Retina (tissue), 1 donor: ENCODE measurements around the gene BTN3A1.

Source experiments
- DNase-seq: peaks from one replicate; pipeline ENCODE4 v3.0.0-alpha.2; 2016

The BTN3A1 gene

DNA sequence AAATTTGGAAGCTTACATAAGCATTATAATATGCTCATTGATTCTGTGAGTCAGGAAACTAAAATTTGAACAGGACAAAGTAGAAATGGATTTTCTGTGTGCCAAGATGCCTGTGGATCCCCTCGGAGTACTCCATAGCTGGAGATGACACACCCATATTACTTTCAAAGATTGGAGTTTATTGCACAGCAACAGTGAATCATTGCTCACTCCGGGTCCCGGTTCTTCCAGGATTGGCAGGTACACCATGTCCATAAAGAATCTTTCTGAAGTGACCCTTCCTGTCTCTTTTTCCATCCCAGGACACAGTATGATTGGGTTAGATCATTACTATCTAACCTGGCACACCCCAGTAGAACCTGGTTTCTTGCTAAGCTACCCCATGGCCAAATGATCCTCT lies 21.8 kb upstream of the BTN3A1 start:
- no peak for DNase-seq

DNA sequence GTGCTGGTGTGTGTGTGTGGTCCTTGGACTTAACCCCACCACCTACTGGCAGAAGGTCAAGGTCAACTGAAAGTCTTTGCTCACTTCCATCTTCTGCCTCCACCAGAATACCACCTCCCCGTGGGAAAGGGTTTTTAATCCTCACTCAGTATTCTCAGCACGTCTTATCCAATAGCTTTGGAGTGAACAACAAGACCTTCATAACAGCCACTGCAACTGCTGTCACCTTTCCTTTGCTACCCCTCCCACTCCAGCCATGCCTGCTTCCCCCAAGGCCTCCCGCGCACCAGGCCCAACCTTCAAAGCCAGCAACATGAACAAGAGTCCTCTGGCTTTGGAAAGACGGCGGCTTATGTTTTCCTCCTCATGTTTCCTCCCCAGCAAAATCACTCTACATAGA lies 20.0 kb upstream of the BTN3A1 start:
- DNase-seq = peak; percentile 7

DNA sequence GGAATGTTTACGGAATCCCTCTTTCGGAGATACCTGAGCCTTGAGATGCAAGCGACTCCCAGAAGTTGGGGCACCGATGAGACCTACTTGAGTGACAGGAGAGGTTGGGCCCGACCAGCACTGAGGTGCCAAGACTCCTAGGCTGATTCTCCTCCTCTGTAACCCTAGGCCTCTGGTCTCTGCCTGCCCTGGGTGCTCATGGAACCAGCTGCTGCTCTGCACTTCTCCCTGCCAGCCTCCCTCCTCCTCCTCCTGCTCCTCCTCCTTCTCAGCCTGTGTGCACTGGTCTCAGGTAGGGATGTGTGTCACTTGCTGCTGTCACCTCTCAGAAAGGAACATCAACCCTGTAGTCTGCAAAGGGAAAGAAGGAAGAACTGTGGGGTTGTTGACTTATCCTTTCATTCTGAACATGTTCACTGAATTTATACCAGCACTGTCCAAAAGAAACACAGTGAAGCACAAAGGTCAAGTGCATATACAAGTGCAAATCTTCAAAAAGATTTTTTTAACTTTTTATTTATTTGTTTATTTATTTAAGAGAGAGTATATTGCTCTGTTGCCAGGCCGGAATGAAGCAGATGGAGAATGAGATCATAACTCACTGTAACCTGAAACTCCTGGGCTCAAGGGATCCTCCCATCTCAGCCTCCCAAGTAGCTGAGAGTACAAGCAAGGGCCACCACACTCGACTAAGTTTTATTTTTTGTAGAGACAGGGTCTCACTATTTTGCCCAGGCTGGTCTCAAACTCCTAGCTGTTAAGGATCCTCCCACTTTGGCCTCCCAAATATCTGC lies 18.3 kb upstream of the BTN3A1 start:
- peak; percentile 41 for DNase-seq

DNA sequence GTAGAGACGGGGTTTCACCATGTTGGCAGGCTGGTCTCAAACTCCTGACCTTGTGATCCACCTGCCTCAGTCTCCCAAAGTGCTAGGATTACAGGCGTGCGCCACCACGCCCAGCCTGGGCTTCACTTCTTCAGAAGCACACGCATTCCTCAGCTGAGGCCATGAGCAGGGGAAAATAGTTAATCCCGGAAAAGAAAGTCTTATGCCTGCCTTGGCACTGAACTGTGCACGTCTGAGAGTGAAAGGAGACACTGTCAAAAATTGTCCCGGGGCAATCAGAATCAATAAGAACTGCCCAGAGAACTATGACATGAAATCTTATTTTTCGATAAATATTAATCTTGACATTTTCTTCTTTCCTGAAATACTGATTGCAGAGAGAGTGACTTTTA lies 16.3 kb upstream of the BTN3A1 start:
- DNase-seq = no peak

DNA sequence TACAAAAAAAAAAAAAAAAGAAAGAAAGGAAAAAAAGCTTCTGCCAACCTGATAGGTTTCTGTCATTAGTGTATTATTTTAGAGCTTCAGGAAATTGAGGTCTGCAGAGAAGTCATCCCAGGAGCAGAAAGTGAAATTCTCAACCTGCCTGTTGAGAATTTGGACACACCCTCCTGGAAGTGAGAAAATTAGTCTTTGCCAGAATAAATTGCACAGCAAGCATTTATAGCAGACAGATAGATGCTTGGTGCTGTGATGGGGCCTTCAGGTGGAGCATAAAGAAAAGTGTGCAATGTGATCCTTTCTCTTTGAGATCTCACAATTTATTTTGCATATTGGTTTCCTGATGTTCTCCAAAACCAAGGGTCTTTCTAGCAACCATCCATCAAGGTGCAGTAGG lies 14.5 kb upstream of the BTN3A1 start:
- no peak for DNase-seq

DNA sequence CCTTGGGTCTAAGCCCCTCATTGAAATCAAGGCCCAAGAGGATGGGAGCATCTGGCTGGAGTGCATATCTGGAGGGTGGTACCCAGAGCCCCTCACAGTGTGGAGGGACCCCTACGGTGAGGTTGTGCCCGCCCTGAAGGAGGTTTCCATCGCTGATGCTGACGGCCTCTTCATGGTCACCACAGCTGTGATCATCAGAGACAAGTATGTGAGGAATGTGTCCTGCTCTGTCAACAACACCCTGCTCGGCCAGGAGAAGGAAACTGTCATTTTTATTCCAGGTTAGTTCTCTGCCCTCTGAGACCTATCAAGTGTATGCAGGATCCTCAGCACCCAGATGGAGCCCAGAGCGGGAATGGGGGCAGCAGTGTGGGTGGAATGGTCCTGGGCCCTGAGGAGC lies 14.1 kb upstream of the BTN3A1 start:
- no peak for DNase-seq

DNA sequence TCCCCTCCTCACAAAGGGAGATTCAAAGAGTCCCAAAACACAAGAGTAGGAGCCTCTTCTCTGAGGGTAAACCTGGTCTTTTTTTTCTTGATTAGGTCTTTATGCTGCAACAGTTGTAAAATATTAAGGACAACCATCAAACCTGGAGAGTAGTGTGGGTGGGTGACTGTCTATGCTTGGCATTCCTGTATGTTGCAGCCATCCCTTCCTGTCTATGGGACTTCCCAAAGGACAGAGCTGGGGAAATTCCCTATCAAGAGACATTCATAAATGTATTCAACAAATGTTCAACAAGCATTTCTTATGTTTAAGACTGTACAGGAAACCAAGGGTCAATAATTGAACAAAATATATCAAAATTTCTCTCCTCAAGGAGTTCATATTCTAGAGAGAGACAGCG lies 13.6 kb upstream of the BTN3A1 start:
- DNase-seq = no peak

DNA sequence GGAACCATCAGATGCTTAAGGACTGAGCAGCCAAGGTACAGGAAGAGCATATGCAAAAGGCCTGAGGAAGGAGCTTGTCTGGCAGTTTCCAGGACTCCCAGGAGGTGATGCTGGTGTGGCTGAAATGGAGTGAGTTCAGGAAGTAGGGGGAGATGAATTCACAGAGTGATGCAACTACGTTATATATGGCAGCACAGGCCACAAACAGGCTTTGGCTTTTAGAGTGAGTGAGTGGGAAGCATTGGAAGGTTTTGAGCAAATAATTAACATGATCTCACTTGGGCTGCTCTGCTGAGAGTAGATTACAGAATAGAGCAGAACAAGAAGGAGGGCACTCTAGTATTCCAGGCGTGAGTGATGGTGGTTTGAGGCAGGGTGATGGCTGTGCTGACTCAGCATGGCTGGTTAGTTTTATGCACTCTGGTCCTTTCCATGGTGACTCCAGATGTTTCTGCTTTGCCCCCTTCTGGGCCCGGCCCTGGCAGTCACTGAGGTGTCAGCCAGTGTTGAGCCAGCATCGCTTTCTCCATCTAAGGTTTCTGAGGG lies 12.7 kb upstream of the BTN3A1 start:
- DNase-seq = no peak

DNA sequence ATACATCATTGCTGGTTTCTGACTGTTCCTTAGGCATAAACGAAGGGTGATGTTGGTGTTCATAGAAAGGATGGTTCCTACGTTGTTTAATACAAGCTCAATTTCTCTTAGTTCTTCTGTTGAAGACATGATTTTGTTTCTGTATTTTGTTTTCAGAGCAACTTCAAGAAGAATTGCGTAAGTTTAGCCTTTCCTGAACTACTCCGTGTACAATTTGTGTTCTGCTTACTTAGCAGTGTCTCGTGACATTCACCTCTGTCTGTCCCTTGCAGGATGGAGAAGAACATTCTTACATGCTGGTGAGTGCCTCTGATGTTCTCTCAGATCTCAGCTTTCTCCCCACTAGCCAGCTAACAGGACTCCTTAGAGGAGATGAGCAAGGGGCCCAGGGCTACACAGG lies 11.5 kb upstream of the BTN3A1 start:
- DNase-seq = no peak

DNA sequence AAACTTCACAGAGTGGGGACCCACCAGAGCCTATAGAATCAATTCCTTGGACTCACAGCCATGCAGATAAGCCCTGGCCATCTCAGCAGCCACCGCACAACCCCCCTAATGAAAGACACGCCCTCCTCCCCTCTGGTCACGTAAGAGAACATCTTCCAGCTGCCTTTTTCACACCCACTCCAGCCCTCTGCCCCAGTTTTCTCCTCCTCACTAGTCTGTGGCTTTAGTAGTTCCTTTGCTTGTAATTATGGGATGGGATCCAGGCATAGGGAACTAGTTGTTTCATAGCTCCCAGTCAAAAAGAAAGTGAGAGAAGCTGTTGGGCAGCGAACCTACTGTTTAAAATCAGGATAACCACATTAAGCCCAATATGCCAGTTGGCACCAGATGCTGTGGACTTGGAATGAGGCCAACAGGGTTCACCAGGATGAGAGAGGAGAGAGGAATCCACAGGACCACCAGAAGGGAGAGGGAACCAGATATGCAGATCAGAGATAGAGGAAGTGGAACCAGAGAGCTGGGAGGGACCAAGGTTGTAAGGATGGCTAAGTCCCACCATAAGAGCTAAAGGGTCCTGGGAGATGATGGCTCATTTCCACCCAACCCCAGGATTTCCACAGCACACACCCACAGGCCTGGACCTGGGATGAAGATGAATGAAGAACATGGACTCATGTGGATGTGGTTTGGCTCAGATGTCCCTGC lies 9.0 kb upstream of the BTN3A1 start:
- no peak for DNase-seq

DNA sequence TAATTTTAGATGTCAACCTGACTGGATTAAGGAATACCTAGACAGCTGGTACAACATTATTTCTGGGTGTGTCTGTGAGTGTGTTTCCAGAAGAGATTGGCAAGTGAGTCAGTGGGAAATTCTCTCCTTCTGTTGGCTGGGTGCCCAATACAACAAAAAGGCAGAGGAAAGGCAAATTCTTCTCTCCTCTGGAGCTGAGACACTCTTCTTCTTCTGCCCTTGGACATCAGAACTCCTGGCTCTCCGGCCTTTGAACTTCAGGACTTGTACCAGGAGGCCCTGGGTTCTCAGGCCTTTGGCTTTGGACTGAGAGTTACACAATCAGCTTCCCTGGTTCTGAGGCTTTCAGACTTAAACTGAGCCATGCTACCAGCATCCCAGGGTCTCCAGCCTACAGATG lies 7.8 kb upstream of the BTN3A1 start:
- DNase-seq = no peak

DNA sequence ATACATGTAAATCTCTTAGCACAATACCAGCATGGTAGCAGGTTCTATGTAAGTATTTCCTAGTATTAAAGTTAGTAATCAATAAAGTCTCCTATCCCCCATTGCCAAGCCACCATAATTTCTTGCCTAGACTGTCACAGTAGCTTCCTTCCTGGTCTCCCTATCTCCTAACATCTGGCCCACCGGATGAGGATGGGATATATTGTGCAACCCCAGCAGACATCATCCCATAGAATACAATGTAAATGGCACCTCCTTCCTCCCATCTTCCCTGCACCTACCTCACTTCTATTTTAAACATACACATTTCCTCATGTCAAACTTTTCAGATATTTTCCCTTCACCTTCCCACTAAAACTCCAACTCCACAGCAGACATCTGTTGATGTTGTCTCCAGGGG lies 3.5 kb upstream of the BTN3A1 start:
- no peak for DNase-seq

DNA sequence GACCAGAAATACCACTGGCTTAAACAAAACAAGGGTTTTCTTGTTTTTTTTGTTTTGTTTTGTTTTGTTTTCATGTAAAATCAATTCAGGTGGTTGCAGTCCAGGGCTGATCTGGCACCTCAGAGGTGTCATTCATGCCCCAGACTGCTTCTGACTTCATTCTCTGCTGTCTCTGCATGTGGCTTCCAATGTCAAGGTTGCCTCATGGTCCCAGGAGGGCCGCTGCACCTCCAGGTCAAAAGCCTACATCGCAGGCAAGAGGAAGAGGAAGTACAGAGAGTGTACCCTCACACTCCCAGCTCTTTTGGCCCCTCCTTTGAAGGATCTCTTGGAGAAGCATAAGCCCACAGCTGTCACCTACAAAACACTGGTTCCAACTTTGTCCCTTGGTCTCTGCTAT lies 1.4 kb upstream of the BTN3A1 start:
- no peak for DNase-seq

DNA sequence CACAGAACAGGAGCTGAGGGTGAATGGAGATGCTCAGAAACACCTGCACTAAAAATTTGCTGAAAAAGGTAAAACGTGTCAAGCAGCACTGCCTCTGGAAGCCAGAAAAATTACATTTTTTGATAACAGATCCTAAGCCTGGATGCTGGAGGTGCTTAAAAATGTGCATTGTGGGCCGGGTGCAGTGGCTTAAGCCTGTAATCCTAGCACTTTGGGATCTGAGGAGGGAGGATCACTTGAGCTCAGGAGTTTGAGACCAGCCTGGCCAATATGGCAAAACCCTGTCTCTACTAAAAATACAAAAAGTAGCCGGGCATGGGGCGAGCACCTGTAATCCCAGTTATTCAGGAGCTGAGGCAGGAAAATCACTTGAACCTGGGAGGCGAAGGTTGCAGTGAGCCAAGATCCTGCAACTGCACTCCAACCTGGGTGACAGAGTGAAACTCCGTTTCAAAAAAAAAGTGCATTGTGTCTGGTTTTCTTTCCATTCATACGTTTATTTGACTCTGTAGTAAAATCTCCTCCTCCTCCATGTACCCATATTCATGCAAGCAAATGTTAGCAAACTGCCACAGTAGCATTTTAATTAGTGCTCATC lies 587 bp upstream of the BTN3A1 start:
- no peak for DNase-seq

DNA sequence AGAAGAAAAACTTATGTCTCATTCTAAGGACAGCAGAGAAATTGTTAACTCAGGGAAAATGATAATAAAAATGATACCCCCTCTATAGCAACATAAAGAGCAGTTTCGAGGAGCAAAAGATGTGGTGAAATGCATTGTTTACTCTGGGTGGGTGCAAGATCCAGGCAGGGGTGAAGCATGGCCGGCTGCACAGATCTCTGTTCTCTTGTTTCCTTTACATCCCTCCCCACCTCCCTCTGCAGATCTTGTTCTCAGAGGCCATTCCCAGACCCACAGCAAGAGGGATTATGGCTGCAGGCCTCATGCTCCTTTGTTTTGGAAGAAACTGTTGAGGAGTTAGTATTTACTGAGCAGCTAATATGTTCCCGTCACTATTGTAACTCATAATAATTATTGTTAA lies 1.8 kb downstream of the BTN3A1 start:
- DNase-seq = no peak

DNA sequence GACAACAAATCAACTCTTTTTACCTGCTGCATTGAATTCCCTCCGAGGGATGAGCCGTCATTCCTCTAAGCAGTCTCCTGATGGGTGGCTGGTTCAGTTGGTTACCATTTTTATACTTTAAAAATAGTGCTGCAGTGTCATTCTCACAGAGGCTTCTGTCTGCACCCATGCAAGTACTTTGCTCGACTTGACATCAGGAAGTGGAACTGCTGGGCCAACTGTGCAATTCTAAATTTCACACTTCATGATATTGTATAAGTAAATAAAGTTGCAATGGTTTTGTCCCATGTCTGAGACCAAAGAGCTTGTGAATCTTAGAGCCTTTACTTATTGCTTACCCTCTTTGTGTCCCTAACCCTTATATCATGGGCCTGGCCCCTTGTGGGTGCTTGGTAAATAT lies 2.5 kb downstream of the BTN3A1 start:
- DNase-seq = no peak

DNA sequence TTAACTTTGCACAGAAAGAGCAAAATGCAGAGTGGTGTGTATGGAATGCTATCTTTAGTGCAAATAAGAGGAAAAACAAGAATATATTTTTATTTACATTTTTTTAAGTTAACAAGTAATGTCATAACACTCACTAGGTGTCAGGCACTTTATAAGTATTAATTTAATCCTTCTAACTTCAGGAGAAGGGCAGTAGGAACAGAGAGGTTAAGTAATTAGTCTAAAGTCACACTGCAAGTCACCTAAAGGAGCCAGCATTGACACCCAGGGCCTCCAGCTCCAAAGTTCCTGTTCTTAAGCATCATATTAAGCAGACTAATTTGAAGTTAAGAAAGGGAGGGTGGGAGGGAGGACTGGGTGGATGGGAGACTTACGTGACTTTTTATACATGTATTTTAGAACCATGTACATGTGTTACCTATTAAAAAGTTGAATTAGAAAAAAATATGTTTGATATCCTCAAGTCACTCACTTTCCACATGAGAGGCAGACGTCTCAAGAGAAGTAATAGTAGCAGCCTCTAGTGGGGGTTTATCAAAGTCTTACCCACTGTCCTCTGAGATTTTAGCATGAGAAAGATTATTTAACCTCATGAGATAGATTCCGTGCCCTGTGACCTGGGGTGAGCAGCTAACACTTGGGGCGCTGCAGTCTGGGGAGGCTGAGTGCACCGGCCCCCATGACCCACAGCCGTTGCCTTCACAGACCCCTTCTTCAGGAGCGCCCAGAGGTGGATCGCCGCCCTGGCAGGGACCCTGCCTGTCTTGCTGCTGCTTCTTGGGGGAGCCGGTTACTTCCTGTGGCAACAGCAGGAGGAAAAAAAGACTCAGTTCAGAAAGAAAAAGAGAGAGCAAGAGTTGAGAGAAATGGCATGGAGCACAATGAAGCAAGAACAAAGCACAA lies 7.0 kb downstream of the BTN3A1 start:
- DNase-seq = no peak

DNA sequence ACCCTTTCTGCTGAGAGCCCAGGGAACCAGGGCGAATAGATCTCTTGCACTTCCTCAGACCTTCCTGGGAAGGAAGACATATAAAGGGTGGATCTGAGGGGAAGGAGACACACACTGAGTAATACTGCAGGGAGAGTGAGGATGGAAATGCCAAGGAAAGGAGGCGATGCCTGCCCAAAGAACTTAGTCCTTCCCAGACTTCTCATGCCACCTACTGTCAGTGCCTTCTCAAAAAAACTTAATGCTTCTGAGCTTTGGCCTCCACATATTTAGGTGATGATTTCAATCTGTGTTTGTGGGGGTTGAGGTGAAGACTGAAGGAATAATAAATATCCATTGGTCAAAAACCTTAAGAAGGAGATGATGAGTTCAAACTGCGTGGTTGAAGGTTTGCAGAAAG lies 9.7 kb downstream of the BTN3A1 start:
- no peak for DNase-seq

DNA sequence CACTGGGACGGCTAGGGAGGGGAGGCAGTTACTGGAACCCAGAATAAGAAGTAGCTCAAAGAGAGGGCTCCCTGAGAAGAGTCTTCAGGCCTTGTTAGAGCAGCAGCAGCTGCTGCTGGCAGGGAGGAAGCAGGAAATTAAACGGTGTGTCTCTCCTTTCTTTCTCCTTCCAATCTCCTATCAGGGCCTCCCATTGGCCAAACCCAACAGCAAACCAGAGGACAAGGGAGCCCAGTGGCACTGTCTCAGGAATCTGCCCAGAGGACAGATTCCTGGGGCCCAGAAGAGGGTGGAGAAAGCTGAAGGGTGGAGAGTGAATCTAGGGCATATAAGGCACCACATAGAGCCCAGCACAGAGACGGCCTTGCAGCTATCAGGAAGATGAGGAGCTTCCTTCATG lies 10.2 kb downstream of the BTN3A1 start:
- DNase-seq = no peak

DNA sequence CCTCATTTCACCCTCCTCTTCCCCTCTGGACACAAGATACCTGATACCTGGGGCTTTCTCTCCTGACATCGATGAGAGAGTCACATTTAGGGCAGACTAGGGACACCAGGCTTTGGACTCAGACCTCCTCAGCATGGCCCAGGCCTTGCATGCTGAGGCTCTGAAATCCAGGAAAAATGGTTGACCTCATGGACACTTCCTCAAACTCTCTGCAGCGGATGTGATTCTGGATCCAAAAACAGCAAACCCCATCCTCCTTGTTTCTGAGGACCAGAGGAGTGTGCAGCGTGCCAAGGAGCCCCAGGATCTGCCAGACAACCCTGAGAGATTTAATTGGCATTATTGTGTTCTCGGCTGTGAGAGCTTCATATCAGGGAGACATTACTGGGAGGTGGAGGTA lies 10.9 kb downstream of the BTN3A1 start:
- no peak for DNase-seq

DNA sequence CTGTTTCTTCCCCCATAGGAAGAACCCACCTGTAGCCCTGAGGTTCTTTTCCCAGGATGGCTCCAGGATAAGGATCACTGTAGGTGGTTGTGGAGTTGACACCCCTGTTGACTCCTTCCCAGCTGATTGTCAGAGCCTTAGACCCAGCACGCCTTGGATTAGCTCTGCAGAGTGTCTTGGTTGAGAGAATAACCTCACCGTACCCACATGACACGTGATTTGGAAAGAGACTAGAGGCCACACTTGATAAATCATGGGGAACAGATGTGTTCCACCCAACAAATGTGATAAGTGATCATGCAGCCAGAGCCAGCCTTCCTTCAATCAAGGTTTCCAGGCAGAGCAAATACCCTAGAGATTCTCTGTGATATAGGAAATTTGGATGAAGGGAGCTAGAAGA lies 12.2 kb downstream of the BTN3A1 start:
- DNase-seq = no peak

DNA sequence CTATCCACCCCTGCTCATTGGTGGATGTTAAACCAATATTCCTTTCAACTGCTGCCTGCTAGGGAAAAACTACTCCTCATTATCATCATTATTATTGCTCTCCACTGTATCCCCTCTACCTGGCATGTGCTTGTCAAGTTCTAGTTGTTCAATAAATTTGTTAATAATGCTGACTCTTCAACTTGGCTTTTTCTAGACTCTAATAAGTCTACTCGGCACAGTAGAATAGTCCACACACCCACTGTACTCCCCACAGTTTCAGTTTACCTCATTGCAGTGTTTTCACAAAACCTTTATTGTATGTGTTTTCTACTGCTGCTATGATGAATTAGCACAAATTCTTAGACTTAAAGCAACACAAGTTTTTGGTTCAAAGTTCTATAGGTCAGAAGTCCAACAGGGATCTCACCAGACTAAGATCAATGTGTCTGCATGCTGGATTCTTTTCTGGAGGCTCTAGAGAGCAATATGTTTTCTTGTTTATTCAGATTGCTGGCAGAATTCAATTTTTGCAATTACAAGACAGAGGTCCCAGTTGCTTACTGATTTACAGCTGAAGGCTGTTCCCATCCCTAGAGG lies 13.1 kb downstream of the BTN3A1 start:
- DNase-seq = no peak

DNA sequence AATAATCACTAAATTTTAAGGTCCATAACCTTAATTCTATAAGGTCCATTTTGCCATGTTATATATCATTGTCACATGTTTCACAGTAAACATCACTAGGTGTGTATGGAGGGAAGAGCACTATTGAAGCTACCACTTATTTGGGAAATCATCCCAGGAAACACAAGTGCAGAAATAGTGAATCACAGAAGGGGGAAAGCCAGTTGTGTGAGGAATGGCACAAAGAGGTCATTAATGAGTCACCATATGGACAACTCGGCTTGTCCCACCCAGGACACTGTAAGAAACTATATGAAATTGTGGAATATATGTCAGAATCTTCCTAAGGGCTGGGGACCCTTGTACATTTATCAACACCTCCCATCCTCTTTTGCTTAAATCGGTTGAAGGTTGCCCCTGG lies 13.7 kb downstream of the BTN3A1 start:
- no peak for DNase-seq
